ENCODE data around the gene ERFL.
"Not testable (repeated sequence)": the region's sequence is repeated elsewhere in the genome, so short reads cannot be mapped to it uniquely, and the experiment has no call there.

ERFL gene

DNA sequence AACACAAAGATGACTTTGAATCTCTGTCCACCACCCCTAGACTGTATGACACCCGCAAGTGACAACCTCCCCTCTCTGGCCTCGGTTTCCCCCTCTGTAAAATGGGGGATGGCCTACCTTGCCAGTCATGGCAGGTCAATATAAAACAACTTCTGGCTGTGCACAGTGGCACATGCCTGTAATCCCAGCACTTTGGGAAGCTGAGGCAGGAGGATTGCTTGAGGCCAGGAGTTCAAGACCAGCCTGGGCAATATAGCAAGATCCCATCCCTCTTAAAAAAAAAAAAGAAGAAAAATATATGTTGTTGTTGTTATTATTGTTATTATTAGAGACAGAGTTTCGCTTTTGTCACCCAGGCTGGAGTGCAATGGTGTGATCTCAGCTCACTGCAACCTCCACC, 52.3 kb downstream of the ERFL start:
- not testable (repeated sequence) for DNase-seq

GRCh38 chr19:41872775-41873647, 55.2 kb downstream of the ERFL start:
- peak in 1 of 2 experiments; percentile 67 for DNase-seq

DNA sequence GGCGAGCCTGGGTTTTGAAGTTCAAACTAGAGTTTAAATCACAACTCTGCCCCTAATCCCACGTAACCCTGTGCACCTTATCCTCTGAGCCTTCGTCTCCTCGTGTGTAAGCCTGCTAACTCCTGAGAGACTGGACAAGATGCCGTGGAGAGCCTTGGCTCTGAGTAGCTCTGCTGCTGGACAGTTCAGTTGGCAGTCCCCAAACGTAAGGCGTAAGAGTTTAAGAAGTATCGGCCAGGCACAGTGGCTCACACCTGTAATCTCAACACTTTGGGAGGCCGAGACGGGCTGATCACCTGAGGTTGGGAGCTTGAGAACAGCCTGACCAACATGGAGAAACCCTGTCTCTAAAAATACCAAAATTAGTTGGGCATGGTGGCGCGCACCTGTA, 55.9 kb downstream of the ERFL start:
- no peak for DNase-seq

- no peak for DNase-seq
Observed at GRCh38 chr19:41871573-41872383, 56.5 kb downstream of the ERFL start.

GRCh38 chr19:41870401-41870873, 57.8 kb downstream of the ERFL start:
- no peak for DNase-seq

DNA sequence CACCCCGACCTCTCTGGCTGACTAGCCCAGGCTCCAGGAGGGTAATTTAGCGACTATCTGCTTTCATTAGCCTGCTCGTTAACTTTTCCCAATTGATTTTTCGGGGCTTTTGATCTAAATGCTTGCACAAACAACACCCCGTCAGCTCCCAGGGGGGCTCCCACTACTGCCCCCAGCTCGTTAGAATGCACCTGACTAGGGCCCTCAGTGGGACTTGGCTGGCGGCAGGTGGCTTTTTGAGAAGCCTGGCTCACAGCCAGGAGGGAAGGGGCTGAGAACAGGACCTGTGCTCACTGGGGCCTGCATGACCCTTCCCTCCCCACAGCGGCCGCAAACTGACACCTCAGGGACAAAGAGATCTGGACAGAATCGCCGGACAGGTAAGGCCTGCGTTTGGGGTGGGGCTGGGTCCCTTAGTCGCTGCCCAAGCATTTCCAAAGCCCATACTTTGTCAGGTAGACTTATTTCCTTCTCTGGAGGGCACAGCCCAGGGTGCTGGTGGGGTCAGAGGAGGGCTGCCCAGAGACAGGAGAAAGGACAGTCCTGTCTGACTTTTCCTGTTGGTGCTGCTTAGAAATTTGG, 58.8 kb downstream of the ERFL start:
- no peak for DNase-seq

- DNase-seq: no peak
Observed at GRCh38 chr19:41868989-41869300, 59.3 kb downstream of the ERFL start.

DNA sequence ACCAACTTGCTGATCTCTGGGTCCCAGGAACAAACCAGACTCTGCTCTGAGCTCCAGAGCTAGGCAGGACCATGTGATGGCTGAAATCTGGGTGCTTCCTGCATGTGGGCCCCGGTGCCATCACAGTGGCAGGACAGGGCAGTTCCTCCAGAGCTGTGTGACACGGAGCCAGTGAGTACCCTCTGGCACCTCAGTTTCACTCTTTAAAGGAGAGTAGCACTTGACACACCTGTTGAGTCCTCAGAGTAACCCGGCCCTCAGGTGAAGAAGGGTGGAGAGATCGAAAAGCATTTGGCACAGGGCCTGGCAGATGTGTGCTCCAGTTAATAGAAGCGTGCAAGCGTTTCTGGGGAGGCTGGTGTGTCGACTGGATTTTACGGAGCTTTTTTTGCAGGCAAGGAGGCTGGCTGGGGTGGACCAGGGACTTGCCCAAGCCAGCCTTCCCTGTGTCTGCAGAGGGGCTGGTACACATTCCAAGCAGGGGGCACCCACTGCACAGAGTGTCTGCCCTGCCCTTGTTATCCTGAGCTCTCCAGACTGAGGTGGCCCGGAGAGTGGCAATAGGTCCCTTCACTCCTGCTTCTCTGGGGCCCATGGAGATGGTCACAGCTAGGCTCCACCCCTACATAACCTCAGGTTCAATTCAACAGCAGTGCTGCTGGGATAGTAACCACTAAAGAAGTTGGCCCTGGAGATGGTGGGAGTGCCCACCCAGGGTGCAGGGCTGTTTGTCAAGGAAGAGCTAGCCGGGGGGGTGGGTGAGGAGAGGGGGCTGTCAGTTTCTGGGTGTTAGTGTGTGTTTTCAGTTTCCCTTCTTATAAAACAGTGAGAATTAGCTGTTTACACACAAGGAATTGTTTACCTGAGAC, 59.9 kb downstream of the ERFL start:
- no peak for DNase-seq

- DNase-seq: no peak
Observed at GRCh38 chr19:41866284-41866683, 62.0 kb downstream of the ERFL start.

DNA sequence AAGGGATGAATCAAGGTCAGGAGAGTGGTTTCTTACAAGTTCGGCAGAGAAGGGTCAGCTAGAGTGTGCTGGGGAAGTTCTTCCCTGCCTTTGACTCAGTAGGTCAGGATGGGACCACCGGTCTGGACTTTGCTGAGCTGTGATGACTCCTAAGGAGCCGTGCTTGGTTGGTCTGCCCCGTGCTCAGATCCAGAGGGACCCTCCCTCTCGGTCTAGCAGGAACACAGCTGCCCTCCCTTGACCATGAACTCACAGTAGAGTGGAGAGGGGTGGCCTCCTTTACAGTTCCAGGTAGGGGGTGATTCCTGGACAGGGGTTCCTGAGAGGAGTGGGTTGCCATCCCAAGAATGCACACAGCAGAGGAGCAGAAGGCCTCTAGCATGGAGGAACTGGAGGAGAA, 63.9 kb downstream of the ERFL start:
- DNase-seq: no peak

- DNase-seq: no peak
Observed at GRCh38 chr19:41863209-41863931, 64.9 kb downstream of the ERFL start.

- DNase-seq: no peak
Observed at GRCh38 chr19:41862445-41862986, 65.7 kb downstream of the ERFL start.

GRCh38 chr19:41861846-41862245, 66.4 kb downstream of the ERFL start:
- no peak for DNase-seq

GRCh38 chr19:41861116-41861768, 67.0 kb downstream of the ERFL start:
- DNase-seq: no peak

GRCh38 chr19:41860419-41861115, 67.7 kb downstream of the ERFL start:
- DNase-seq: no peak

DNA sequence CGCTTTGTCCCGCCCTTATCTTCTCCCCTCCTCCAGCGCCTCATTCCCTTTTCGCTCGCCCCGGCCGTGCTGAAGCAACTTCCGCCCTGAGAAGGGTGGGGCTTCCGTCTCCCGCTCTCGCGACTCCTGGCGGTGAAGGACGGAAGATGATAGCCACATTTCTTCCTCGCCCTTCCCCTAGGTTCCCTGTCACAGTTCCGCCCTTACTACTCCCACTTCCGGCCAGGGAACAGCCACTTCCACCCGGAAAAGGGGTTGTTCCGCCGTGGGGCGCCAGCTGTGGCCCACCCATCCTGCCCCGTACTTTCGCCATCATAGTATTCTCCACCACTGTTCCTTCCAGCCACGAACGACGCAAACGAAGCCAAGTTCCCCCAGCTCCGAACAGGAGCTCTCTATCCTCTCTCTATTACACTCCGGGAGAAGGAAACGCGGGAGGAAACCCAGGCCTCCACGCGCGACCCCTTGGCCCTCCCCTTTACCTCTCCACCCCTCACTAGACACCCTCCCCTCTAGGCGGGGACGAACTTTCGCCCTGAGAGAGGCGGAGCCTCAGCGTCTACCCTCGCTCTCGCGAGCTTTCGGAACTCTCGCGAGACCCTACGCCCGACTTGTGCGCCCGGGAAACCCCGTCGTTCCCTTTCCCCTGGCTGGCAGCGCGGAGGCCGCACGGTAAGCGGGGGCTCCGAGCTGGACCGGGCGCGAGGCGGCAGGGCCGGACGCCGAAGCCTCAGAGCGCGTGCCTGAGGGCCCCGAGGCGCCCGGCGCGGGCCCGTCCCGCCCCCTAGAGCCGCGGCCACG, 68.4 kb downstream of the ERFL start, which contains the start of gene RPS19:
RPS19 (plus strand) TSS at position 638 of the 801 bp plus-strand sequence. CDS start 520 bp downstream, outside the sequence.
- DNase-seq: peak; percentile 98 to 99

GRCh38 chr19:41859213-41859617, 69.0 kb downstream of the ERFL start:
- no peak for DNase-seq

Measured in NCI-H446 (cell line).